GM12875 (cell line): Measurements from ENCODE around the gene SQSTM1.

ENCODE experiments used
- H3K4me3 ChIP-seq: one replicate; pipeline ENCODE4 v1.5.1; 2011; ENCODE audit warnings: low read depth, low read length, control low read depth
- CTCF ChIP-seq: IDR thresholded peaks from 2 replicates; pipeline ENCODE4 v1.5.1; 2011; ENCODE audit warnings: low read depth, mild to moderate bottlenecking, control low read depth, inconsistent platforms, low read length, moderate library complexity, borderline replicate concordance; ENCODE audit not compliant: insufficient read depth

SQSTM1 gene

GRCh38 chr5:179876610-179876952 lies 55.9 kb downstream of the SQSTM1 start:
- H3K4me3 ChIP-seq = no peak overlapping the region
- no peak for TF ChIP-seq CTCF

GRCh38 chr5:179878222-179879002 lies 57.7 kb downstream of the SQSTM1 start:
- TF ChIP-seq CTCF = no peak

GRCh38 chr5:179879003-179879689 lies 58.4 kb downstream of the SQSTM1 start:
- no peak overlapping the region for H3K4me3 ChIP-seq
- no peak for TF ChIP-seq CTCF

More at GRCh38 chr5:179878222-179879002, 57.7 kb downstream of the SQSTM1 start:
- H3K4me3 ChIP-seq = no peak overlapping the region

- no peak overlapping the region for H3K4me3 ChIP-seq
- TF ChIP-seq CTCF = no peak
These were observed 58.9 kb downstream of the SQSTM1 start for GRCh38 chr5:179879690-179880010.

- no peak for TF ChIP-seq CTCF
- H3K4me3 ChIP-seq = no peak overlapping the region
These were observed 59.5 kb downstream of the SQSTM1 start for GRCh38 chr5:179880066-179880650.

- TF ChIP-seq CTCF = no peak
- H3K4me3 ChIP-seq = no peak overlapping the region
These were observed 60.3 kb downstream of the SQSTM1 start for GRCh38 chr5:179880848-179881590.
